NCI-H2227 treated with DMSO at 0.1 percent for 48 hours (cell line): ENCODE data around the gene USP31.
A peak's percentile ranks its signal among the peaks of the same experiment; 100 is the strongest.
"Not testable (repeated sequence)": the region's sequence is repeated elsewhere in the genome, so short reads cannot be mapped to it uniquely, and the experiment has no call there.

Experiments
- DNase-seq: peaks from one replicate; lab custom pipeline; 2025; lab: John Stamatoyannopoulos, UW

USP31 gene

DNA sequence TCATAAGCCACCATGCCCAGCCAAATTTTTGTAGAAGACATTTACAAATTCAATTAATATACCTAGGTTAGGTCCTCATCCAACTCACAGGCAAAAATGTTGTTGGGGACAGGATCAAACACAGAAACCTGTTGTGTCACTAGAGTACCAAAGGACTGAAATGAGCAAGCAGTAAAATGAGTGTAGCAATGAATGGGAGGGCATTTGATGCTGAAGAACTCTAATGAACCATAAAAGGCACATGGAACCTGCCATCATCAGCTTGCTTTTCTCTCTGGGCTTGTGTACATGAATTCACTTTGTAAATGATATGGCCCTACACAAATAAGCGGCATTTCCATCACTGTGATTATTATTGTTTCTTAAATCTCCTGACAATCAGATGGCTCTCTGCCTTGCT lies 17.8 kb downstream of the USP31 start:
- no peak for DNase-seq

DNA sequence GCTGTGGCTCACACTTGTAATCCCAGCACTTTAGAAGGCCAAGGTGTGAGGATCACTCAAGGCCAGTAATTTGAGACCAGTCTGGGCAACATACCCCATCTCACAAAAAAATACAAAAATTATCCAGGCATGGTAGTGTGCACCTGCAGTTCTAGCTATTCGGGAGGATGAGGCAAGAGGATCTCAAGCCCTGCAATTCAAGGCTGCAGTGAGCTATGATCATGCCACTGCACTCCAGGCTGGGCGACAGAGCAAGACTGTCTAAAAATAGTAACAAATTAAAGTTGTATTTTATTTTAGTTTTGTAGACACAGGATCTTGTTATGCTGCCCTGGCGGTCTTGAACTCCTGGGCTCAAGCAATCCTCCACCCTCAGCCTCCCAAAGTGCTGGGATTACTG lies 18.2 kb downstream of the USP31 start:
- no peak for DNase-seq

GRCh38 chr16:23129686-23130085 lies 19.6 kb downstream of the USP31 start:
- no peak for DNase-seq

DNA sequence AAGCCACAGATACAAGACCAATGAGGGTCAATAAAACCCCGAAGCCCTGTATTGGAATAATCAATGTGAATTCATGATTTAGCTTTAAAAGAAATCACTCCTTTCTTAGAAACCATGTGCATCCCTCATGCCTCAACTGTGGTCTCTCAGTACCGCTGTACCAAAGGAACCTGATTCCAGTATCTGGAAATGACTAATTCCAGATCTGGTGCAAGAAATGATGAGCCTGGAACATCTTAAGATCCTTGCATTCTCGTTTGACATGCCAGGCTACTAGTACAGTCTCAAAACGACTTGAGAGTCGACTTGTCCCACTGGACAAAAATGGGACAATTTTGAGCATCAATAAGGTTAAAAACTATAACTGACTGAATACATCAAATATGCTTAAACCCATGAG lies 21.2 kb downstream of the USP31 start:
- no peak for DNase-seq

GRCh38 chr16:23125277-23125676 lies 24.0 kb downstream of the USP31 start:
- no peak for DNase-seq

- DNase-seq, result no peak
Measured at GRCh38 chr16:23124315-23124714, 24.9 kb downstream of the USP31 start.

DNA sequence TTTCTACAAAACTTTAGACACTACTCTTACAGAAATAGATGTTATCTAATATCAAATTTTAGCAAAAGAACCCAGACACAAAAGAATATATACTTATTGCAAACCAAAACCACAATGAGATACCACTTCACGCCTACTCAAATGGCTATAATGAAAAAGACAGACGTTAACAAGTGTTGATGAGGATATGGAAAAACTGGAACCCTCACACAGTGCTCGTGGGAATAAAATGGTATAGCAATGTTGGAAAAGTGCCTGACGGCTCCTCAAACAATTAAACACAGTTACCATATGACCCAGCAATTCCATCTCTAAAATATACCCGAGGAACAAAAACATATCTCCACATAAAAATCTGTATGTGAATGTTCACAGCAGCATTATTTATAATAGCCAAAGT lies 27.1 kb downstream of the USP31 start:
- DNase-seq, result no peak

GRCh38 chr16:23121024-23121423 lies 28.2 kb downstream of the USP31 start:
- no peak for DNase-seq

GRCh38 chr16:23120562-23120961 lies 28.7 kb downstream of the USP31 start:
- DNase-seq, result no peak

- no peak for DNase-seq
Measured at GRCh38 chr16:23119570-23119969, 29.7 kb downstream of the USP31 start.

- no peak for DNase-seq
Measured at GRCh38 chr16:23114131-23114904, 34.9 kb downstream of the USP31 start.

DNA sequence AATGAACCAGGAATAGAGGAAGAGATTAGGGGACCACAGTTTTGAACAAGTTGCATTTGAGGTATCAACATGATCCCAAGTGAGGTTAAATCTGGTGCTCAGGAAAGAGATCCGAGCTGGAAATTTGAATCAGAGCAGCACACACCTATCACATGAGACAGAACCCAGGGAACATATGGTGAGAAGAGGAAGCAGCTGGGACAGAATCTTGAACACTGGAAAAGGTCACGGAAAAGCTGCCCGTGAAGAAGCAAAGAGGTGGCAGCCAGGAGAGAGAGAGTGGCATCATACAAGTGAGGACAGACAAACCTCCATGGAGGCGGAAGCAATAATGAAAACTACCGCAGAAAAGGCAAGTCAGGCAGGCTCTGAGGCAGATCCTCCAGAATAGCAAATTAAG lies 36.1 kb downstream of the USP31 start:
- no peak for DNase-seq

- DNase-seq, result no peak
Measured at GRCh38 chr16:23110257-23110899, 38.9 kb downstream of the USP31 start.

DNA sequence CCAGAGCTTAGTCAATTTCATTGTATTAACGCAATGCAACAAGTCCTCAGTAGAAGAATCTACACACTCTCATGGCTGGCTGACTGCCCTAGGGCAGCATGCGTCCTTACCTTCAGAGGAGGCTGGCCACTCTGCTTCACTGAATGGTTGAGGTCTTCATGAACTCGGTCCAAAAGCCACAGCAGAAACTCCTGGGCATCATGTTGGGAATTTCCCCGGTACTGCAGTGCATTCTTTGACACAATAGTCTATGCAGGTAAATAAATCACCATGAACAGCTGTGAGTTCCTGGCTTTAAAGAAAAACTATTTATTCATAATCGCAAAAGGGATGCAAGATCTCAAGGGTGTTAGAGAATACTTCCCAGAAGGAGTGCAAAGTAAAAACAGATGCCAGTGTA lies 41.3 kb downstream of the USP31 start:
- no peak for DNase-seq

GRCh38 chr16:23107117-23107516 lies 42.1 kb downstream of the USP31 start:
- DNase-seq, result no peak

DNA sequence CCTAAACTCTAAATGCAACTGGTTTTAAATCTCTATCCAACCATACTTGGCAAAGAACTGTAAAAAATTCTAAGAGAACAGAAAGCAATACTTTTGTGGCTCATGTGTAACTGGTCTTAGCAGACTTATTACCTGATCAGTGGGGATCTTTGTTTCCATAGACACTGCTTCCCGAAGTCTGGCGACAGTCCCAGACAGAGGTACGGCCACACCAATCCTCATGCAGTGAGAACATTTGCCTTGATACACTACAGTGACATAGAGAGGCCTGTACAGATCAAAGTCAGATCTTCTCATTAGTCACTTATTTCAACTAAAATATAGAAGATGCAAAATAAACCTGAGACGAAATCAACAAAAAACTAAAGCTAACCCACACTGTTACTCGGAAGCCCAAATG lies 43.9 kb downstream of the USP31 start:
- DNase-seq, result no peak

DNA sequence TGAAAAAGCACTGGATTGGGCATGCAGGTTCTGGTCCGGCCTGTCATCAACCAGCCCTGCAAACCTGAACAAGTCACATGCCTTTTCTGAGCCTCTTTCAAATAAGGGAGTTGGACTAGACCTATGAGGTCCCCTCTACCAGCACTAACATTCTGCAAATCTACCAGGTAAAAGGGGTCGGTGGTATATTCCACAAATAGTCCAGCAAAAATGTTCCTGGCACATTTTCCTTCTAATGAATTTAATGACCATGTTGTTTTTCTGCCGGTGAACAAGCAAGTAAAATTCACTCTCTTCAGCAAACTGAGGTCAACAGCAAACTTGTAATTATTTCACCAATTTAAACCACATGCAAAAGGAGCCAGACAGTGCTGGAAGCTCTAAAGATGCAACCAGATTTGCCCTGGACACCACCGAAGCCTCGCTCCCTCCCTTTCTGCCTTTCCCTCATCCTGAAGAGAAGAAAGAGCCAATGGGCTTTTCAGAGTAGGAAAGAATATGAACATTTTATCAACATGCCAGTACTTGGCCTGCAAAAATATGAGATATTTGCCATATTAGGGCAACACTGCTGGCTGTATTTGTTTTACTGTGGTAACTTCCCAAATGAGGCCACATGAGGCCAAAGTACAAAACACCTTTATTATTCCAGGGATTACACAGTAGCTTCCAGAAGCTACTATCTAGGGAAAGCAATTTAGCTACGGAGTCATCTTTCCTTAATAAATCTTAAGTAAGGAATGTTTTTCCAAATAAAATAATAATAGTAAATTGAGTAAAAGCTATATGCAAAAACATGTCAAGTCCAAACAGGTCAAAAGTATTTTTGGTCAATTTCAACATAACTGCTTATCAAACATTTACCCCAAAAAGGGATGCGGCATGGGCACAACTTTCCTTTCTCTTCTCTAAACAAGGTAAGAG lies 45.0 kb downstream of the USP31 start:
- DNase-seq, result peak; percentile 67

- DNase-seq, result no peak
Measured at GRCh38 chr16:23103603-23104002, 45.6 kb downstream of the USP31 start.

- DNase-seq, result no peak
Measured at GRCh38 chr16:23101012-23101550, 48.2 kb downstream of the USP31 start.

DNA sequence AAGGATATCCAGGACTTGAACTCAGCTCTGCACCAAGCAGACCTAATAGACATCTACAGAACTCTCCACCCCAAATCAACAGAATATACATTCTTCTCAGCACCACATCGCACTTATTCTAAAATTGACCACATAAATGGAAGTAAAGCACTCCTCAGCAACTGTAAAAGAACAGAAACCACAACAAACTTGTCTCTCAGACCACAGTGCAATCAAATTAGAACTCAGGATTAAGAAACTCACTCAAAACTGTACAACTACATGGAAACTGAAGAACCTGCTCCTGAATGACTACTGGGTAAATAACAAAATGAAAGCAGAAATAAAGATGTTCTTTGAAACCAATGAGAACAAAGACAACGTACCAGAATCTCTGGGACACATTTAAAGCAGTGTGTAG lies 52.8 kb downstream of the USP31 start:
- DNase-seq, result not testable (repeated sequence)

GRCh38 chr16:23094136-23094535 lies 55.1 kb downstream of the USP31 start:
- not testable (repeated sequence) for DNase-seq

GRCh38 chr16:23092801-23093117 lies 56.5 kb downstream of the USP31 start:
- DNase-seq, result no peak
